ENCODE data around the gene CASP7.

CASP7 gene

GRCh38 chr10:113745374-113745773 lies 65.7 kb downstream of the CASP7 start:
- H3K4me3 ChIP-seq (ENCODE audit: control insufficient read depth, low read depth, low read length), result no peak overlapping the region
- no peak for TF ChIP-seq CTCF (IDR thresholded peaks at IDR 0.05; ENCODE audit: control insufficient read depth, insufficient read depth, low read depth, low read length, missing control alignments)
- no peak for DNase-seq (ENCODE audit: low read depth)

- H3K4me3 ChIP-seq (ENCODE audit: control insufficient read depth, low read depth, low read length), result no peak overlapping the region
- TF ChIP-seq CTCF (IDR thresholded peaks at IDR 0.05; ENCODE audit: control insufficient read depth, insufficient read depth, low read depth, low read length, missing control alignments), result no peak
- DNase-seq (ENCODE audit: low read depth), result no peak
Observed at GRCh38 chr10:113746217-113746957, 66.7 kb downstream of the CASP7 start.

DNA sequence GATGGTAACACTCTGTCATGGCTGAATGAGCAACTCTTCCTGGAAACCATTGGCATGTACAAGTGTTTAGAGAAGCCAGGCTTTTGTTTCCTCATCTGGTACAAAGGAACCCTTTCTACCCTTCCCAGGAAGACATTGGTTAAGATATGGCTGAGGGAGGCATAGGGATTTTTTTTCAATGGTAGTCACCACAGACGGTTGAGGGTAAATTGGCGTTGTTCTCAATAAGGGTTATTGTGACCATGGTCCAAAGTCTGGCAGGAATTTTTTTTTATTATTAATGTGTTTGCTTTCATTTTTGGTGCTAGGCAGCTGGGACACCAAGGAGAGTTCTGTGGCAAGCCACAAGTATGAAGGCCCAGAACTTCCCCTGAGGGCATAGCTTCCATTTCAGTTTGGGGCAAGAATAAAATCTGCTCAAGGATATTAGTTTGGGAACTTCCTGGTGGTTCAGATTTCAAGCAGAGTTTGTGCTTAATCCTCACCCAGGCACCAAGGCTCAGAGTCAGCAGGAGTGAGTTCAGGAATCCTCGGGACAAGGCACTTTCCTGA lies 71.5 kb downstream of the CASP7 start, which contains the start of gene PLEKHS1:
Gene PLEKHS1 (plus strand): TSS at position 502 of the 552 bp plus-strand sequence. CDS start 3,596 bp downstream, outside the sequence.
- no peak for TF ChIP-seq CTCF (IDR thresholded peaks at IDR 0.05; ENCODE audit: control insufficient read depth, insufficient read depth, low read depth, low read length, missing control alignments)

DNA sequence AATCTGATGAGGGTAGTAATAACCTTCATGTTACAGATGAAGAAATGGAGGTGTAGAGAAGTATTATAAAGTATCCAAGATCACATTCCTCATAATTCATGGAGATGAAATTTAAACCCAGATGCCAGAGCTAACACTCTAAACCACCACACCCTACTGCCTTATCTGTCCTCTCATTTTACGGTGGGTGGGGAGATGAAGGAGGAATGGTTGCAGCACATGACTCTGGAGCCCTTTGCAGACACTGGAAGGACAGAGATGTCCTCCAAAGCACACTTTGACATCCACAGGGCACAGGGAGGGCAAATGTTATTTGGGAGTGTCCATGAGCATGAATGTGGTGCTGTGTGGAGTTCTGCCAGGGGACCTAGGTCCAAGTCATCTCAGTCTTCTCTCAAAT lies 72.8 kb downstream of the CASP7 start:
- no peak for DNase-seq (ENCODE audit: low read depth)
- TF ChIP-seq CTCF (IDR thresholded peaks at IDR 0.05; ENCODE audit: control insufficient read depth, insufficient read depth, low read depth, low read length, missing control alignments), result no peak
- H3K4me3 ChIP-seq (ENCODE audit: control insufficient read depth, low read depth, low read length), result no peak overlapping the region

More for the DNA sequence above, 71.5 kb downstream of the CASP7 start, which contains the start of gene PLEKHS1:
- peak; percentile 3 for DNase-seq (ENCODE audit: low read depth)
- H3K4me3 ChIP-seq (ENCODE audit: control insufficient read depth, low read depth, low read length), result no peak within 1 kb of the TSS

DNA sequence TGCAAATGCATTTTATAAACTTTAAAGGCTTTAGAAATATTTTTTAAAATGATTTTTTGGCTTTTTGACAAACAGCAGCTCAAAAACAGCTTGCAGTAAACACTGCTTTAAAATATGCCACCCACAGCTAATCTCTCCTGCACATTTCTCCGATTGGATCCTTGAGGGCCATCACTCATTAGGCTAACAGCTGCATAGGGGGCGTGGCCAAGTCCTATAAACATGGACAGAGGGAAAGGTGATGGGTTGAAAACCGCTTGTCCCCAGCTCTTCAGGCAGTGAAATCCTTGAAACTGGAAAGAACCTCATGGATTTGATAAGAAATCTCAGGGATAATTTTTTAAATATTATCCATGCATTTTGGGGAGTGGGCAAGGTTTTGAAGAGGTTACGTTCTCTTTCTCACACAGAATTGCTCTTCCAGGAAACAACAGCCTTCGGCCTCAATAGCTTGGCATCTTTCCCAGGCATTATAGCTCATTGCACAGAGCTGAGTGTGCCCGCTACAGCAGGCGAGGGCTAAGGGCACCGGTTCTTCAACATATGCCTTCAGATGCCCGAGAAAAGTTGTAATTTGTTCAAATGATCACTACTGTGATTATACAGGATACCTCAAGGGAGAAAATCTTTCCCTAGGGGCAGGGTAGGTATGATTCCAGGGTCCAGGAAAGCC lies 73.4 kb downstream of the CASP7 start:
- TF ChIP-seq CTCF (IDR thresholded peaks at IDR 0.05; ENCODE audit: control insufficient read depth, insufficient read depth, low read depth, low read length, missing control alignments), result no peak

GRCh38 chr10:113754125-113754524 lies 74.4 kb downstream of the CASP7 start:
- DNase-seq (ENCODE audit: low read depth), result no peak
- TF ChIP-seq CTCF (IDR thresholded peaks at IDR 0.05; ENCODE audit: control insufficient read depth, insufficient read depth, low read depth, low read length, missing control alignments), result no peak
- H3K4me3 ChIP-seq (ENCODE audit: control insufficient read depth, low read depth, low read length), result no peak overlapping the region

More for the DNA sequence above, 73.4 kb downstream of the CASP7 start:
- H3K4me3 ChIP-seq (ENCODE audit: control insufficient read depth, low read depth, low read length), result no peak overlapping the region
- no peak for DNase-seq (ENCODE audit: low read depth)
